WTC11 (cell line): Measurements from ENCODE around the gene SECISBP2.

Source experiments
- CREB1 ChIP-seq: sonication (generic); formaldehyde crosslinking; IDR thresholded peaks from 2 replicates; pipeline ENCODE4 v1.8.0; 2023; ENCODE audit warnings: mild to moderate bottlenecking, missing genetic modification reagents
- ZNF423 ChIP-seq: fragments of 250-450 bp; sonication (Bioruptor Pico); IDR thresholded peaks from 2 replicates; pipeline ENCODE4 v2.1.2; 2022; ENCODE audit warnings: mild to moderate bottlenecking, moderate library complexity
- TF ChIP-seq, protein P1 (sequence below): fragments of 200-600 bp; IDR thresholded peaks from 2 replicates; pipeline ENCODE4 v1.8.0; 2022; ENCODE audit warnings: antibody characterized with exemption

- TF ChIP-seq, protein P1, sequence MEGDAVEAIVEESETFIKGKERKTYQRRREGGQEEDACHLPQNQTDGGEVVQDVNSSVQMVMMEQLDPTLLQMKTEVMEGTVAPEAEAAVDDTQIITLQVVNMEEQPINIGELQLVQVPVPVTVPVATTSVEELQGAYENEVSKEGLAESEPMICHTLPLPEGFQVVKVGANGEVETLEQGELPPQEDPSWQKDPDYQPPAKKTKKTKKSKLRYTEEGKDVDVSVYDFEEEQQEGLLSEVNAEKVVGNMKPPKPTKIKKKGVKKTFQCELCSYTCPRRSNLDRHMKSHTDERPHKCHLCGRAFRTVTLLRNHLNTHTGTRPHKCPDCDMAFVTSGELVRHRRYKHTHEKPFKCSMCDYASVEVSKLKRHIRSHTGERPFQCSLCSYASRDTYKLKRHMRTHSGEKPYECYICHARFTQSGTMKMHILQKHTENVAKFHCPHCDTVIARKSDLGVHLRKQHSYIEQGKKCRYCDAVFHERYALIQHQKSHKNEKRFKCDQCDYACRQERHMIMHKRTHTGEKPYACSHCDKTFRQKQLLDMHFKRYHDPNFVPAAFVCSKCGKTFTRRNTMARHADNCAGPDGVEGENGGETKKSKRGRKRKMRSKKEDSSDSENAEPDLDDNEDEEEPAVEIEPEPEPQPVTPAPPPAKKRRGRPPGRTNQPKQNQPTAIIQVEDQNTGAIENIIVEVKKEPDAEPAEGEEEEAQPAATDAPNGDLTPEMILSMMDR = peak; percentile 34; the same call in 1 of the 2 replicates
- no peak for TF ChIP-seq CREB1 (CRISPR knock-in tag)
- no peak for TF ChIP-seq ZNF423 (CRISPR knock-in tag)
These were observed 960 bp downstream of the SECISBP2 start for GRCh38 chr9:89319015-89319905.
